SK-N-SH (cell line): ENCODE measurements around the gene E2F3. TPM values are rescaled to one million over a fixed set of nuclear protein-coding genes. Genes with fewer than 3 reads are reported as not detected.

Experiments
- CTCF ChIA-PET: fragments of 300-600, 350-600 bp; formaldehyde crosslinking; extraction: SDS; loops from one replicate; lab custom pipeline; 2021; lab: Yijun Ruan, JAX
- POLR2A ChIA-PET: fragments of 350-600 bp; sonication (Branson Sonifier 250); formaldehyde crosslinking; extraction: SDS; loops from one replicate; lab custom pipeline; 2020; ENCODE audit warnings: antibody characterized with exemption, inconsistent platforms; lab: Yijun Ruan, JAX
- DNase-seq: peaks from one replicate; pipeline ENCODE4 v3.0.0; 2012
- H2AFZ ChIP-seq: fragments of 200-600 bp; sonication (generic); 2 replicates; pipeline ENCODE4 v1.8.1; 2016; ENCODE audit warnings: antibody characterized with exemption, mild to moderate bottlenecking, low read depth
- H3F3A ChIP-seq: fragments of 200-600 bp; sonication (generic); replicated peaks from 2 replicates; pipeline ENCODE3; 2016; ENCODE audit warnings: antibody characterized with exemption, mild to moderate bottlenecking; ENCODE audit not compliant: insufficient read depth
- H3K27ac ChIP-seq, 2 experiments: fragments of 200-500 bp in 1 of 2; fragments of 200-600 bp in 1 of 2; sonication (Bioruptor generic) in 1 of 2; sonication (generic), shearing (Covaris generic) in 1 of 2; 2 replicates each; pipeline versions ENCODE4 v1.5.1 to v1.6.1; 2014 to 2016; ENCODE audit warnings: low read depth in 2 of 2, inconsistent platforms in 1 of 2, low read length in 1 of 2, mild to moderate bottlenecking in 1 of 2, mixed read lengths in 1 of 2
- H3K27me3 ChIP-seq: fragments of 200-600 bp; sonication (generic), shearing (Covaris generic); 2 replicates; pipeline ENCODE4 v1.6.1; 2016; ENCODE audit warnings: mixed run types; ENCODE audit not compliant: insufficient read depth
- H3K36me3 ChIP-seq, 2 experiments: fragments of 200-500 bp in 1 of 2; fragments of 200-600 bp in 1 of 2; sonication (Bioruptor generic) in 1 of 2; sonication (generic) in 1 of 2; replicated peaks in 1 of 2; 2 replicates each; pipeline versions ENCODE3 to v1.5.1; 2014 to 2016; ENCODE audit warnings: low read length in 1 of 2, mild to moderate bottlenecking in 1 of 2; ENCODE audit not compliant: insufficient read depth in 2 of 2, control insufficient read depth in 1 of 2
- H3K4me1 ChIP-seq, 2 experiments: fragments of 200-500 bp in 1 of 2; fragments of 200-600 bp in 1 of 2; sonication (Bioruptor generic) in 1 of 2; sonication (generic), shearing (Covaris generic) in 1 of 2; 2 replicates each; pipeline versions ENCODE4 v1.5.1 to v1.6.1; 2014 to 2016; ENCODE audit warnings: low read depth in 1 of 2, low read length in 1 of 2, mixed run types in 1 of 2; ENCODE audit not compliant: insufficient read depth in 2 of 2, control insufficient read depth in 1 of 2
- H3K4me2 ChIP-seq: fragments of 200-600 bp; sonication (generic), shearing (Covaris generic); 2 replicates; pipeline ENCODE4 v1.6.1; 2017; ENCODE audit warnings: mixed run types
- H3K4me3 ChIP-seq, 2 experiments: fragments of 200-500 bp in 1 of 2; fragments of 200-600 bp in 1 of 2; sonication (Bioruptor generic) in 1 of 2; sonication (generic), shearing (Covaris generic) in 1 of 2; 2 replicates each; pipeline versions ENCODE4 v1.5.1 to v1.8.1; 2014 to 2016; ENCODE audit warnings: low read depth in 2 of 2, inconsistent platforms in 1 of 2, low read length in 1 of 2, mild to moderate bottlenecking in 1 of 2, mixed read lengths in 1 of 2, moderate library complexity in 1 of 2
- H3K79me2 ChIP-seq: fragments of 200-600 bp; sonication (generic); 2 replicates; pipeline ENCODE4 v1.8.1; 2017; ENCODE audit warnings: mild to moderate bottlenecking; ENCODE audit not compliant: insufficient read depth
- H3K9ac ChIP-seq: fragments of 200-600 bp; sonication (generic); 2 replicates; pipeline ENCODE4 v1.6.1; 2017; ENCODE audit warnings: mixed run types
- H3K9me2 ChIP-seq: fragments of 200-600 bp; sonication (generic); 2 replicates; pipeline ENCODE4 v1.6.1; 2017; ENCODE audit warnings: mixed run types
- H3K9me3 ChIP-seq: fragments of 200-600 bp; sonication (generic); 2 replicates; pipeline ENCODE4 v1.6.1; 2017; ENCODE audit warnings: mixed run types, mild to moderate bottlenecking, moderate library complexity
- H4K20me1 ChIP-seq: fragments of 200-600 bp; sonication (generic); 2 replicates; pipeline ENCODE4 v1.6.1; 2017; ENCODE audit warnings: mild to moderate bottlenecking, mixed run types; ENCODE audit not compliant: insufficient read depth
- CTCF ChIP-seq: fragments of 200-600 bp; sonication (generic); IDR thresholded peaks from 2 replicates; pipeline ENCODE4 v1.6.1; 2017; ENCODE audit warnings: antibody characterized with exemption, mild to moderate bottlenecking, moderate library complexity
- EP300 ChIP-seq, 2 experiments: IDR thresholded peaks; 2 replicates each; pipeline versions ENCODE4 v1.4.0 to v1.6.1; 2012; ENCODE audit warnings: borderline replicate concordance in 1 of 2, low read depth in 1 of 2, low read length in 1 of 2
- IRF3 ChIP-seq: fragments of 150-350 bp; IDR thresholded peaks from 2 replicates; pipeline ENCODE4 v1.6.1; 2016; ENCODE audit warnings: mild to moderate bottlenecking, low read depth, low read length
- MAX ChIP-seq: IDR thresholded peaks from 2 replicates; pipeline ENCODE4 v1.4.0; 2012; ENCODE audit warnings: low read depth
- RAD21 ChIP-seq: IDR thresholded peaks from 2 replicates; pipeline ENCODE4 v1.6.1; 2012; ENCODE audit warnings: mild to moderate bottlenecking, low read length
- RXRA ChIP-seq: IDR thresholded peaks from 2 replicates; pipeline ENCODE4 v1.4.0; 2012; ENCODE audit warnings: low read depth, mild to moderate bottlenecking, borderline replicate concordance
- SIN3A ChIP-seq: IDR thresholded peaks from 2 replicates; pipeline ENCODE4 v1.6.1; 2012; ENCODE audit warnings: low read depth, mild to moderate bottlenecking, low read length, moderate library complexity, borderline replicate concordance
- SMC3 ChIP-seq: IDR thresholded peaks from 2 replicates; pipeline ENCODE4 v1.6.1; 2012; ENCODE audit warnings: low read depth, low read length, improper control_type of control experiment
- TCF12 ChIP-seq: IDR thresholded peaks from 2 replicates; pipeline ENCODE4 v1.4.0; 2012
- TEAD4 ChIP-seq: IDR thresholded peaks from 2 replicates; pipeline ENCODE4 v1.4.0; 2012; ENCODE audit warnings: mild to moderate bottlenecking, borderline replicate concordance; ENCODE audit not compliant: insufficient read depth
- USF1 ChIP-seq: IDR thresholded peaks from 2 replicates; pipeline ENCODE4 v1.4.0; 2012; ENCODE audit warnings: low read depth, borderline replicate concordance
- ZBTB33 ChIP-seq: IDR thresholded peaks from 2 replicates; pipeline ENCODE4 v1.4.0; 2012; ENCODE audit warnings: low read depth, borderline replicate concordance
- WGBS: methylation state at CpG from one replicate; pipeline ENCODE4 v1.1.6; 2017; ENCODE audit warnings: low lambda C conversion rate; 5-methylcytosine and 5-hydroxymethylcytosine counted together
- polyA plus RNA-seq, 3 experiments: library from polyadenylated mRNA; depleted of rRNA; stranded (reverse); fragments of >200 nt; gene quantifications; 2 replicates each; pipeline ENCODE4 v1.2.3, GENCODE V29; 2012

The E2F3 gene
- polyA plus RNA-seq, 1 of the 3 experiments (the other 2 are of a cell fraction): 12.7 TPM

- TF ChIP-seq ZBTB33: no peak
- TF ChIP-seq RXRA: no peak
- TF ChIP-seq EP300 (IDR thresholded peaks at IDR 0.05; ENCODE audit: borderline replicate concordance in 1 of 2, low read depth in 1 of 2, low read length in 1 of 2): no peak
- no peak for TF ChIP-seq SIN3A
Measured at GRCh38 chr6:20399518-20399917, 2.2 kb upstream of the E2F3 start (continued).

GRCh38 chr6:20400456-20401204 is 1.0 kb upstream of the E2F3 start:
- Histone ChIP-seq H3K9me3 (no peaks in the 10 kb centered on the region), H2AFZ (peak overlapping the region; percentile 77), H3K4me2 (peak overlapping the region; percentile 82), H3K4me3 (peak overlapping the region; percentile 66 to 69), H3K27ac (peak overlapping the region; percentile 50 to 82; a peak in 3 of 4 replicates), H3K4me1 (peaks cover 0 to 2% of the 10 kb centered on the region in 2 experiments; a peak in 1 of 4 replicates)
- TF ChIP-seq RAD21: peak; percentile 44
- TF ChIP-seq TEAD4: no peak
- TF ChIP-seq TCF12: no peak
- TF ChIP-seq CTCF: peak; percentile 64
- no peak for TF ChIP-seq USF1
- TF ChIP-seq MAX: no peak
- TF ChIP-seq RXRA: no peak
- peak; percentile 35; the same call in 1 of the 2 replicates for TF ChIP-seq SMC3
- TF ChIP-seq IRF3: no peak
- TF ChIP-seq, all 33 proteins: peak for 3
- peaks cover 11% of the 10 kb centered on the region for H3F3A ChIP-seq
- H3K27me3 ChIP-seq: no peaks in the 10 kb centered on the region
- WGBS: under 1% methylated on average over 17 of the region's 18 CpGs
- ChIA-PET POLR2A (no interaction called here), CTCF (interaction anchor here (0.7 to 2.5 kb wide), 17 partner anchors 9 to 188 kb away, joined by 3 to 11 read pairs (median 4); partner anchors contain the start of gene CDKAL1)
- peaks cover 26% of the 10 kb centered on the region for H3K79me2 ChIP-seq
- DNase-seq: peak; percentile 48
- peak overlapping the region; percentile 32; the same call in 1 of the 2 replicates for H3K9ac ChIP-seq
- no peaks in the 10 kb centered on the region for H3K36me3 ChIP-seq
- no peaks in the 10 kb centered on the region for H3K9me2 ChIP-seq
- peaks cover 10% of the 10 kb centered on the region for H4K20me1 ChIP-seq
